Neuronal stem cell (in vitro differentiated cells): Measurements from ENCODE around the gene FOXN3.

Experiments
- DNase-seq: peaks from one replicate; pipeline ENCODE4 v3.0.0-alpha.2; 2013; ENCODE audit warnings: low spot score
- H2AFZ ChIP-seq: one replicate; pipeline ENCODE4 v1.6.1; 2013; ENCODE audit warnings: mild to moderate bottlenecking, low read length, inconsistent platforms
- H2AK5ac ChIP-seq: 2 replicates; pipeline ENCODE4 v1.6.1; 2013; ENCODE audit warnings: low read depth, mild to moderate bottlenecking, inconsistent platforms, low read length, moderate library complexity, mixed read lengths
- H2BK120ac ChIP-seq: 2 replicates; pipeline ENCODE4 v1.6.1; 2013; ENCODE audit warnings: low read depth, mild to moderate bottlenecking, inconsistent platforms, low read length, moderate library complexity, mixed read lengths
- H2BK12ac ChIP-seq: one replicate; pipeline ENCODE4 v1.6.1; 2013; ENCODE audit warnings: low read length, inconsistent platforms
- H2BK15ac ChIP-seq: 2 replicates; pipeline ENCODE4 v1.6.1; 2013; ENCODE audit warnings: mild to moderate bottlenecking, low read length, inconsistent platforms, mixed read lengths
- H2BK5ac ChIP-seq: one replicate; pipeline ENCODE4 v1.6.1; 2013; ENCODE audit warnings: inconsistent platforms, mild to moderate bottlenecking, low read length, moderate library complexity
- H3K14ac ChIP-seq: one replicate; pipeline ENCODE4 v1.6.1; 2013; ENCODE audit warnings: low read length, inconsistent platforms
- H3K18ac ChIP-seq: 2 replicates; pipeline ENCODE4 v1.6.1; 2013; ENCODE audit warnings: low read length, inconsistent platforms
- H3K23ac ChIP-seq: 2 replicates; pipeline ENCODE4 v1.6.1; 2013; ENCODE audit warnings: low read depth, mild to moderate bottlenecking, mixed read lengths, low read length, inconsistent platforms; ENCODE audit not compliant: poor library complexity
- H3K27ac ChIP-seq: replicated peaks from 3 replicates; pipeline ENCODE4 v1.5.1; 2013; ENCODE audit warnings: low read length, inconsistent platforms
- H3K27me3 ChIP-seq, 3 experiments: 2 replicates each; pipeline ENCODE4 v1.6.1; 2013; ENCODE audit warnings: low read length in 3 of 3, mild to moderate bottlenecking in 2 of 3, inconsistent platforms in 1 of 3, low read depth in 1 of 3, mixed read lengths in 1 of 3, moderate library complexity in 1 of 3; ENCODE audit not compliant: control insufficient read depth in 3 of 3, insufficient read depth in 3 of 3
- H3K36me3 ChIP-seq, 2 donors: replicated peaks in 1 of 2; 2 replicates each; pipeline ENCODE4 v1.6.1; 2013; ENCODE audit warnings: low read length in 2 of 2; ENCODE audit not compliant: control insufficient read depth in 2 of 2, insufficient read depth in 2 of 2
- H3K4ac ChIP-seq: 2 replicates; pipeline ENCODE4 v1.6.1; 2013; ENCODE audit warnings: inconsistent platforms, mild to moderate bottlenecking, low read length, moderate library complexity
- H3K4me1 ChIP-seq, 2 donors: 1 replicate in 1 of 2; 2 replicates in 1 of 2; pipeline ENCODE4 v1.6.1; 2013; ENCODE audit warnings: low read length in 2 of 2, low read depth in 1 of 2; ENCODE audit not compliant: control insufficient read depth in 2 of 2, insufficient read depth in 1 of 2
- H3K4me2 ChIP-seq: one replicate; pipeline ENCODE4 v1.6.1; 2013; ENCODE audit warnings: mild to moderate bottlenecking, low read length, inconsistent platforms; ENCODE audit not compliant: insufficient read depth, poor library complexity, severe bottlenecking
- H3K4me3 ChIP-seq, 2 donors: 2 replicates each; pipeline ENCODE4 v1.5.1; 2013; ENCODE audit warnings: low read length in 2 of 2, mild to moderate bottlenecking in 2 of 2, inconsistent platforms in 1 of 2, moderate library complexity in 1 of 2
- H3K79me1 ChIP-seq: one replicate; pipeline ENCODE4 v1.6.1; 2013; ENCODE audit warnings: low read depth, mild to moderate bottlenecking, inconsistent platforms, low read length, moderate library complexity
- H3K9ac ChIP-seq: one replicate; pipeline ENCODE4 v1.6.1; 2013; ENCODE audit warnings: mild to moderate bottlenecking, low read depth, low read length, inconsistent platforms; ENCODE audit not compliant: poor library complexity
- H3K9me3 ChIP-seq, 2 donors: replicated peaks in 1 of 2; 2 replicates each; pipeline versions ENCODE3 to v1.6.1; 2013; ENCODE audit warnings: low read length in 2 of 2, mild to moderate bottlenecking in 2 of 2, inconsistent platforms in 1 of 2, low read depth in 1 of 2, mixed read lengths in 1 of 2, moderate library complexity in 1 of 2; ENCODE audit not compliant: control insufficient read depth in 2 of 2, insufficient read depth in 1 of 2
- H4K8ac ChIP-seq: one replicate; pipeline ENCODE4 v1.6.1; 2013; ENCODE audit warnings: low read depth, mild to moderate bottlenecking, inconsistent platforms, low read length, moderate library complexity
- H4K91ac ChIP-seq: one replicate; pipeline ENCODE4 v1.6.1; 2013; ENCODE audit warnings: low read length, low read depth, mild to moderate bottlenecking, inconsistent platforms; ENCODE audit not compliant: poor library complexity
- WGBS, 2 donors: extraction: QIAGEN DNeasy Blood & Tissue Kit; methylation state at CpG; one replicate each; pipeline ENCODE4 v1.1.7; 2013; ENCODE audit warnings: missing lambda C conversion rate in 2 of 2, mixed read lengths in 1 of 2; ENCODE audit not compliant: insufficient read length in 2 of 2, insufficient replicate concordance in 1 of 2; ENCODE audit errors: extremely low coverage in 2 of 2; 5-methylcytosine and 5-hydroxymethylcytosine counted together

The FOXN3 gene

DNA sequence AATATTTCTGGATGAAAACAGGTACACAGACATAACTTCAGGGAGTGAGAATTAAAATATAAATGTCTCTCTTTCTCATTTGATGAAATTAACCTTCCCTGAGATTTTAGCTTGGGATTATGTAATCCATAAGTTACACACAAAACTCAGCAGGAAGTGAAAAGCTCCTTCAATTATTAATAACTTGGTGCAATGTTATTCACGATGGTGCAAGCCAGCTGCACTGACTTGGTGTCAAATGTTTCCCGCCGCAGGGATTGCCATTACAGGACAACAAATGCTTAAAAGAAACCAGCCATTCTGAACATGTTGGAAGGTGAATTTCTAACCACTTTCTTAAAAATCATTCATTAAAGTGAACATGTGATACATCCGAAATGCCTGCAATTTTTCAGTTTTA is 250.4 kb downstream of the FOXN3 start:
- no peak overlapping the region for H3K23ac ChIP-seq
- no peak overlapping the region for H3K4ac ChIP-seq
- no peak overlapping the region for H3K4me3 ChIP-seq
- no peak overlapping the region for H2BK5ac ChIP-seq
- H3K4me1 ChIP-seq = no peaks in the 10 kb centered on the region
- peaks cover 0 to 7% of the 10 kb centered on the region in 2 donors for H3K9me3 ChIP-seq
- H3K4me2 ChIP-seq = no peak overlapping the region
- no CpG with 5 or more reads among the region's 4 CpGs for WGBS, 2 donors
- no peak overlapping the region for H4K91ac ChIP-seq
- no peaks in the 10 kb centered on the region for H3K27me3 ChIP-seq
- H3K18ac ChIP-seq = no peak overlapping the region
- no peak overlapping the region for H3K27ac ChIP-seq
- H2BK12ac ChIP-seq = no peak overlapping the region
- peaks cover 4 to 14% of the 10 kb centered on the region in 2 donors for H3K36me3 ChIP-seq
- no peak overlapping the region for H2BK120ac ChIP-seq
- H2AK5ac ChIP-seq = no peak overlapping the region
- H3K14ac ChIP-seq = no peak overlapping the region
- no peak overlapping the region for H2BK15ac ChIP-seq
- no peak for DNase-seq
- H3K9ac ChIP-seq = no peak overlapping the region
- no peak overlapping the region for H4K8ac ChIP-seq
- H2AFZ ChIP-seq = no peak overlapping the region
- H3K79me1 ChIP-seq = no peaks in the 10 kb centered on the region

DNA sequence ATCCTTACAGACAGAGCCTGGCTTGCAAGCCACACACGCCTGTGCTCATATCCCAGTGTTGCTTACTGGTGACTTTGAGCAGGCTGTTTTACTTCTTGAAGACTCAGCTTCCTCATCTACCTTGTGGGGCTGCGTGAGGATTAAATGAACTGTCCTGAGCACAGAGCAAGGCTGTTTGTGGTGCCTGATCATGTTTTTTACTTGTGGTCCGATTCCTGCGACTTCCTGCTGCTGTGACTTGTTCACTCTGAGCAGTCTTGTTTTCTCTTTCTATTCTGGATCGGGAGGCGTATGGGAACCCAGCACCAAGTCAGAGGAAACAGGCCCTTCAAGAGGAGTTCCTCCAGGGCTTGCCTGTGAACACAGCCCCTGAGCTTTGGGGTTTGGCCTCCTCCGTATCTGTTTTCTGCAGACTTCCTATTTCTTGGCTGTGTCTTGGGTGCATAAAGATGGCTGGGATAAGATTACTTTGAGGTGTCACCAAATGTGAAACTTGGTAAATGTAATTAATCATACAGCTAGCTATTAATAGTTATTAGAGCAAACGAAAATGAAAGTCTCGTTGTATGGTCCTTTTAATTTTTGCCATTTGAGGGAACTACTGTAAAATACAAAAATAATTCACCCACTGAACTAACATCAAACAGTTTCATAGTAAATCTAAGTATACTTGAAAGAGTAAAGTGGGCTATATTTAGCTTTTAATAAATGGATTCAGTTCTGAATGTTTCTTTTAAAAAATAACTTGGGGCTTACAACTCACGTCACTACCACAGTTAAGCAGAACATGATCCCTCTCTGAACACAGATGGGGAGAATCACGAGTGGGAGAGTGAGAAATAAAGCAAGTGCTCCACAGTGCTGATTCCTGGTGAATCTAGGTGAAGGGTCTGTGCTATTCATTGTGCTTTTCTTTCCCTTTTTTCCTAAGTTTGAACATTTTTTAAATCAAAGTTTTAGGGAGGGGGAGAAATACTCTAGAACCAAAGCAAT is 251.5 kb downstream of the FOXN3 start:
- no peak overlapping the region for H2BK120ac ChIP-seq
- H3K27me3 ChIP-seq = no peaks in the 10 kb centered on the region
- no peak overlapping the region for H3K27ac ChIP-seq
- H3K4me1 ChIP-seq = no peaks in the 10 kb centered on the region
- no peak overlapping the region for H2BK15ac ChIP-seq
- H3K79me1 ChIP-seq = no peaks in the 10 kb centered on the region
- no peak for DNase-seq
- H3K4me2 ChIP-seq = no peak overlapping the region
- no peak overlapping the region for H3K23ac ChIP-seq
- H2AFZ ChIP-seq = no peak overlapping the region
- H3K9me3 ChIP-seq = peaks cover 0 to 5% of the 10 kb centered on the region in 2 donors
- H2BK5ac ChIP-seq = no peak overlapping the region
- H2BK12ac ChIP-seq = no peak overlapping the region
- no peak overlapping the region for H3K9ac ChIP-seq
- H3K4ac ChIP-seq = no peak overlapping the region
- no peak overlapping the region for H3K4me3 ChIP-seq
- peaks cover 6 to 25% of the 10 kb centered on the region in 2 donors for H3K36me3 ChIP-seq
- H4K91ac ChIP-seq = no peak overlapping the region
- H3K18ac ChIP-seq = no peak overlapping the region
- no peak overlapping the region for H2AK5ac ChIP-seq
- no CpG with 5 or more reads among the region's 11 CpGs for WGBS, 2 donors
- no peak overlapping the region for H4K8ac ChIP-seq
- H3K14ac ChIP-seq = no peak overlapping the region

- H3K4ac ChIP-seq = no peak overlapping the region
- H3K14ac ChIP-seq = no peak overlapping the region
- no peak overlapping the region for H4K91ac ChIP-seq
- H3K36me3 ChIP-seq = peaks cover 6 to 34% of the 10 kb centered on the region in 2 donors
- DNase-seq = no peak
- H3K4me1 ChIP-seq = no peaks in the 10 kb centered on the region
- no peak overlapping the region for H2BK5ac ChIP-seq
- H3K4me3 ChIP-seq = no peak overlapping the region
- no peak overlapping the region for H2BK12ac ChIP-seq
- no peaks in the 10 kb centered on the region for H3K27me3 ChIP-seq
- H3K18ac ChIP-seq = no peak overlapping the region
- H2AK5ac ChIP-seq = no peak overlapping the region
- no peak overlapping the region for H3K23ac ChIP-seq
- H3K79me1 ChIP-seq = no peaks in the 10 kb centered on the region
- no peak overlapping the region for H2AFZ ChIP-seq
- no peak overlapping the region for H3K9ac ChIP-seq
- no CpG with 5 or more reads among the region's 18 CpGs for WGBS, 2 donors
- no peak overlapping the region for H4K8ac ChIP-seq
- peaks cover 0 to 5% of the 10 kb centered on the region in 2 donors for H3K9me3 ChIP-seq
- H3K4me2 ChIP-seq = no peak overlapping the region
- no peak overlapping the region for H2BK15ac ChIP-seq
- no peak overlapping the region for H2BK120ac ChIP-seq
- H3K27ac ChIP-seq = no peak overlapping the region
Measured at GRCh38 chr14:89164168-89165073, 252.6 kb downstream of the FOXN3 start.
